Activated CD8-positive, alpha-beta memory T cell treated with anti-CD3 and anti-CD28 coated beads for 36 hours (primary cell): ENCODE results near the gene CHST9. TPM values are rescaled to one million over a fixed set of nuclear protein-coding genes. Genes with fewer than 3 reads are reported as not detected.
"Not testable (repeated sequence)": the region's sequence is repeated elsewhere in the genome, so short reads cannot be mapped to it uniquely, and the experiment has no call there.

Experiments used
- CTCF ChIA-PET: fragments of 350-600 bp; sonication (Branson Sonifier 250); formaldehyde crosslinking; loops from one replicate; lab custom pipeline; 2021; ENCODE audit warnings: antibody characterized with exemption; lab: Charles Lee
- POLR2A ChIA-PET: fragments of 350-600 bp; sonication (Branson Sonifier 250); formaldehyde crosslinking; loops from one replicate; lab custom pipeline; 2021; ENCODE audit warnings: antibody characterized with exemption; lab: Charles Lee
- total RNA-seq, 2 experiments: library from RNA; stranded (reverse); gene quantifications; one replicate each; pipeline ENCODE4 v1.2.3, GENCODE V29; 2021

Gene CHST9
- total RNA-seq, 2 experiments from 2014 or later, result not detected

DNA sequence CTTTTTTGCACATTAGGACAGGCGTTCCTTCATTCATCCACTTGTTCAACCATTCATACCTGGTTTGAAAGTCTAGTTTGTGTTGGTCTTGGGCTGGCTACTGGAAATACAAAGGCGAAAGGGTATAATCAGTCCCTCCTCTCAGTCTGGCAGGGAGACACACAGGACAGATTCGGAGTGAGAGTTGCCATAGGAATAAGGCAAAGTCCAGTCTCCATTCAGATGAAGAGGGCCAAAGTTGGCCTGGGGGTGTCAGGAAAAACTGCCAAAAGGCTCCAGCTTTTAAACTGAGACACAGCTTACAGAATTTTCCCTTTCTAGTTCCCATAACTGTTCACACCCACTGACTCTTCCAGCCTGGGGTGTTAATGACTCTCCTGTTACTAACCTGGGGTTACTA lies 223.3 kb downstream of the CHST9 start:
- CTCF ChIA-PET, result no interaction called here
- POLR2A ChIA-PET, result no interaction called here

- ChIA-PET POLR2A (no interaction called here), CTCF (no interaction called here)
Measured at GRCh38 chr18:26960911-26961310, 224.2 kb downstream of the CHST9 start.

GRCh38 chr18:26956863-26957262 lies 228.2 kb downstream of the CHST9 start:
- CTCF ChIA-PET, result no interaction called here
- POLR2A ChIA-PET, result no interaction called here

DNA sequence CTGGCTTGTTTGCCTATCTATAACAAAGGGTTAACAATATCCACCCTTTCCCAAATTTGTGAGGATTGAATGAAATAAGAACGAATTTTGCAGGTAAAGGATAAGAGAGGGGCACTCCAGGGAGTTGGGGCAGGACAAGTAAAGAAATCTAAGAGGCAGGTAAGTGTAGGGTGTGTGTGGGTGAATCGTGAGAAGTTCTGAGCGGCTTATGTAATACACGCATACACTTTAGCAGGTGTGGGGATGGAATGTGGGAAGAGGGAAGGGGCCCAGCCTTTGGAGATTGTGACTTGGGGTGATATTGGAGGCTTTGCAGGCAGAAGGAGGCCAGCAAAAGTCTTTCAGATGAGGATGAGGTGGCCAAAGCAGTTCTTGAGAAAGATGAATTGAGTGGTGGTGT lies 236.4 kb downstream of the CHST9 start:
- POLR2A ChIA-PET, result no interaction called here

GRCh38 chr18:26943906-26944305 lies 241.2 kb downstream of the CHST9 start:
- CTCF ChIA-PET, result no interaction called here
- POLR2A ChIA-PET, result no interaction called here

More for the DNA sequence above, 236.4 kb downstream of the CHST9 start:
- CTCF ChIA-PET, result no interaction called here

- ChIA-PET CTCF (no interaction called here), POLR2A (no interaction called here)
Measured at GRCh38 chr18:26941584-26941983, 243.5 kb downstream of the CHST9 start.

GRCh38 chr18:26940744-26941398 lies 244.2 kb downstream of the CHST9 start:
- CTCF ChIA-PET, result no interaction called here

DNA sequence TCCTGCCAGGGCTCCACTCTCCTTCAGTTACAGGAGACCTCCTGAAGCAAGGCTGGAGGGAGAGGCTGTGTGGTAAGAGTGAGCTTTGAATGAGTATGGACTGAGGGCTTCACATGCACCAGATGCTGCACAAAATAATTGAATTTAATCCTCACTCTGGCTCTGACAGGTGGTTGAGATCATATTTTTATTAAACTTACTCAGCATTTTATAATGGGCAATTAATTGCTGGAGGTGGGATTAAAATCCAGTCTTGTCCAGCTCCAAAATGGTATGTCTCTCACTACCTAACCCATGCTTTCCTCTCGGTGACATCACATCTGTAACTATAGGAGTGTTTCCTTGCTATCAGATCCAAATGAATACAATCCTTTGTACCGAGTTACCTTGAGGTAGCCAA lies 253.4 kb downstream of the CHST9 start:
- ChIA-PET CTCF (no interaction called here), POLR2A (no interaction called here)

More at GRCh38 chr18:26940744-26941398, 244.2 kb downstream of the CHST9 start:
- POLR2A ChIA-PET, result no interaction called here

- ChIA-PET POLR2A (no interaction called here), CTCF (no interaction called here)
Measured at GRCh38 chr18:26930630-26931029, 254.5 kb downstream of the CHST9 start.

DNA sequence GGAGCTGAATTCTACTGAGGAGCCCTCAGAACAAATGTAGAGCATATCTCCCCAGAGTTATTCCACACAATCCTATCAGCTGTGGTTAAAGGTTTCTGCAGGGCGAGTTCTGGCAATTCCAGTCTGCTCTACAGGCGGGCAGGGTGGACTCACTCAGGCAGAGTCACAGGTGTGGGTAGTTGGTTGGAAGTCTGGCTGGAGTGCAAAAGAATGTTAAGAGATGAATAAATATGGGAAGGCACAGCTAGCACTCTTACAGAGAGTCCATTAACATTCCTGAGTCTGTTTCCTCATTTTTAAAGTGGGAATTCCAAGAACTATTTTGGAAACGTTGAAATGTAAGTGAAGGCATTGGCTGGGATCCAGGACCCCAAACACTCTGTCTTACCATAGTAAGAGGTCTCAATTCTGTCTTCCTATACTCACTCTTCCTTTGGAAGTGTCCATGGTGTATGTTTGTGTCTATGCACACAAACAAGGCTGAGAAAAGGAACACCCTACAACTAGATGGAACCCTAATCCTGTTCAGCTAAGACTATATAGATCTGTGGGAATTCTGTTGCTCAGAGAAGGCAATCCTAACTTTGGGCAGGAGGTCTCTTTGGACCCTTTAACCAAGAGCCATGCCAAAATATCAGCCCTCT lies 256.3 kb downstream of the CHST9 start:
- POLR2A ChIA-PET, result no interaction called here
- CTCF ChIA-PET, result no interaction called here

DNA sequence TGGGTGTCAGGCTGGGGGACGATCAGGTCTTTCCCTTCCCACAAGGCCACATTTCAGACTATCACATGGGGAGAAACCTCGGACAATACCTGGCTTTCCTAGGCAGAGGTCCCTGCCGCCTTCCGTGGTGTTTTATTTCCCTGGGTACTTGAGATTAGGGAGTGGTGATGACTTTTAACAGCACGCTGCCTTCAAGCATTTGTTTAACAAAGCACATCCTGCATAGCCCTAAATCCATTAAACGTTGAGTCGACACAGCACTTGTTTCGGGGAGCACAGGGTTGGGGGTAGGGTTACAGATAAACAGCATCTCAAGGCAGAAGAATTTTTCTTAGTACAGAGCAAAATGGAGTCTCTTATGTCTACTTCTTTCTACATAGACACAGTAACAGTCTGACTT lies 257.3 kb downstream of the CHST9 start:
- POLR2A ChIA-PET, result not testable (repeated sequence)

GRCh38 chr18:26926066-26926675 lies 258.9 kb downstream of the CHST9 start:
- CTCF ChIA-PET, result no interaction called here
- POLR2A ChIA-PET, result no interaction called here

More for the DNA sequence above, 257.3 kb downstream of the CHST9 start:
- CTCF ChIA-PET, result not testable (repeated sequence)

DNA sequence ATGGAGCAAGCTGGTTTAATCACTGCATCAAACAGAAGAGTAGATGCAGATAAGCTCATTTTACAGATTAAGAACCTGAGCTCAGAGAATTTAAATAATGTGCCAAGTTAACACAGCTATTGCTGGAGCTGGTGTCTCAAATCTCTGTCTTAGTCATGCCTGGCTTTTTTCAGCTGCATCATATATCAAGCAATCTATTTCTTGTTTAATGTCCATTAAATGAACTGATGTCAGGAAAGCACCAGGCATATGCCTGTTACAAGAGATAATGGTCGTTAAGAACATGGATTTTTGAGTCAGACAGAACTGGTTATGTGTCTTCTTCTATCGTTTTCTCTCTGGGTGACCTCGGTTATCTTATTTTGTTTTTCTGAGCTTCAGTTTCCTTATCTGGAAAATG lies 259.8 kb downstream of the CHST9 start:
- CTCF ChIA-PET, result no interaction called here
- POLR2A ChIA-PET, result no interaction called here

GRCh38 chr18:26922313-26922712 lies 262.8 kb downstream of the CHST9 start:
- ChIA-PET CTCF (no interaction called here), POLR2A (no interaction called here)

GRCh38 chr18:26920644-26921043 lies 264.5 kb downstream of the CHST9 start:
- CTCF ChIA-PET, result no interaction called here
- POLR2A ChIA-PET, result no interaction called here

DNA sequence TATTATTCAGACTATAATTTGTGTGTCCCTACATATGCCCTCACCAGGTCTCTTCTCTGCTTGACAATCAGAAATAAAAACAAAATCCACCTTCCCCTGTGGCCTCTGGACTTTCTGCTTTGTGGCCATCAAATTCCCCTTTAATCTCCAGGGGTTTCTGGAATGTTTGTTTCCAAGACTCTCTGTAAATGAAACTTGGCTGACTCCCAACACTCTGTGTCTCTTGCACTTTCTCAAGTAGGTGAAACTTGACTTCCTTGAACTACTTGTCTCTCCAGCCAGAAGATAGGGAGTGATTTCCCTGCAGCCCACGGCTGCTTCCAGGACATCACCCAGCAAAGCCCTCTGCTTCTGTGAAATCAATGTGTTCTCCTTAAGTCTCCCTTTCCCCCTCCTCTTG lies 265.5 kb downstream of the CHST9 start:
- CTCF ChIA-PET, result no interaction called here
- POLR2A ChIA-PET, result no interaction called here

- CTCF ChIA-PET, result no interaction called here
- POLR2A ChIA-PET, result no interaction called here
Measured at GRCh38 chr18:26919201-26919600, 265.9 kb downstream of the CHST9 start.

DNA sequence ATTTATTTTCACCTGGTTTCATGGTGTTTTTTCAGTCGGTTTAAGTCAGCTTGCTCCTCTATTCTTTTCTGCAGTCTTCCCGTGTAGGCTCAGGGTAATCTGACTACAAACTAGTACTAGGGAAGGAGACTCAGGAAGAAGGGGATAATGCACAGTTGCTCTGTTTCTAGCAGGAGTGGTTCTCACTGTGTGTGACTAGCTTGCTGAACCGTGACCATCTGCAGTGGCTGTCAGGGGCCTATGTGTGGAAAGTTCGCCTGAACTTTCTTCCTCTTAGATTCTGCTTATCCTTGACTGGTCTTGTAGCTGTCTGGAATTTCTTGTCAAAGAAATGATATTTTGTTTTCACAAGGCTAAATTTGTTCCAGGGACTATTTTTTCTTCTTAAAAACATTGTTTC lies 273.3 kb downstream of the CHST9 start:
- CTCF ChIA-PET, result no interaction called here
- POLR2A ChIA-PET, result no interaction called here

DNA sequence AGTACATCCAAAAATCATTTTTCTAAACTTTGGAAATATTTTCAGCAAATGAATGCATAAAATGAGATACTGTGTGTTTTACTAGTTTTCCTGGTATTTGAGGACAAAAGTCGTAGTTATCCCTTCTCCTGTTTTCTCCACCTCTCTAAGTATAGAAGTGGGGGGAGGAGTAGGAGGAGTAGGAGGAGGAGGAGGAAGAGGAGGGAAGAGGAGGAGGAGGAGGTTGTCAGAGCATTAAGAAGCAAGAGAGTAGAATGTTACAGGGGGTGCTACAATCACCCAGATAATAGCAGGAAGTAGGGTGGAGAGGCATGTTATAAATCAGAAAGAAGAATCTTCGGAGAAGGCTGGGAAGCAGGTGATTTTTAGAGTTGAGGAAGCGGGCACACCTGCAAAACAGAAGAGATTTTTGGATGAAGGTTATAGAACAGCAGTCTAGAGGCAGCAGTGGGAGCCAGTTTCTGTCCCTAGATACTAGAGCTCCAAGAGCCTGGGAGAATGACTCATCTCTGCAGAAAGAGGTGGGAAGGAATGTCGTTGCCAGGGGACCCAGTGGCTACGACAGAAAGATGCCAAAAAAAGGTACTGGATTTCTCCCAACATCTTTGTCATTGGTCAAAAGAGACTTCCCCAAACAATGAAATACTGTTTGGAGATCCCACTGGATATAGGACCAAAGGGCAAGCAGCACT lies 275.4 kb downstream of the CHST9 start:
- POLR2A ChIA-PET, result no interaction called here
- CTCF ChIA-PET, result no interaction called here

DNA sequence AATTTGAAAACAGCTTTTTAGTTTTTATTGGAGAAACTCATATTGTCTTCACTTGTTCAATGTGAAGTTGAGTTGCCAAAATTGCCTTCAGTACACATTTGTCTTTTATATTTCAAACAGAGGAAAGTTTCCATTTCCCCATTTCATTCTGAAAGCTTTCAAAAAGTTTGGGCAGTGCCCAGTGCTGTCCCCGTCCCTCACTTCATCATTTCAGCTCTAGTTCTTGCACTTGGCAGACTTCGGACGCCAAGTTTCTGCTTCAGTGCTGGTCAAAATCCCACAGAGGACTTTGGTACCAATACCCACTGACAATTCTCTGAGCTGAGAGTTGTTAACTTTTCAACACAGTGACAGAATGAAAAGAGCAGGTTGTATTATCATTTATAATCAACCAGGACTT lies 276.2 kb downstream of the CHST9 start:
- CTCF ChIA-PET, result no interaction called here
- POLR2A ChIA-PET, result no interaction called here

DNA sequence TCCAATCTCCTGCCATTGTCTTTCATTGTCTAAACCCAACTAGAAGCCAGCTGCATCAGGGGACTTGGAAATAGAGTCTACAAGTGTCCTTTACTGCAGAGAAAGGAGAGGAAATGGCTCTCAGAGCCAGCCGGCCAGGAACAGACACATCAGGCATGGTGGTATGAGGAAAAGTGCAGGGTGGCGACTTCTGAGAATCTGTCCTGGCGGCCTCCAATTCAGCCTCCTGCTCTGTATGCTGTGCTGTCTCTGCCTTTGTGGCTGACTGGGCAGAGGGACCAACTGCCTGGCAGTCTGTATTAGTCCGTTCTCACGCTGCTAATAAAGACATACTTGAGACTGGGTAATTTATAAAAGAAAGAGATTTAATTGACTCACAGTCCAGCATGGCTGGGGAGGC lies 282.8 kb downstream of the CHST9 start:
- ChIA-PET CTCF (no interaction called here), POLR2A (no interaction called here)
